Prostate gland (tissue), 2 donors: ENCODE results near the gene CNTLN.

ENCODE experiments used
- POLR2A ChIP-seq: fragments of 450-650 bp; IDR thresholded peaks from one replicate; pipeline ENCODE4 v1.6.1; 2016; ENCODE audit warnings: antibody characterized with exemption, mild to moderate bottlenecking
- TF ChIP-seq, protein P1 (sequence below), 4 experiments: fragments of 200-600 bp in 2 of 4; fragments of 450-650 bp in 2 of 4; sonication (generic) in 2 of 4; IDR thresholded peaks; 1 replicate in 3 of 4; 2 replicates in 1 of 4; pipeline ENCODE4 v1.5.1; 2016 to 2019; ENCODE audit warnings: antibody characterized with exemption in 4 of 4, mild to moderate bottlenecking in 2 of 4, moderate library complexity in 2 of 4

DNA sequence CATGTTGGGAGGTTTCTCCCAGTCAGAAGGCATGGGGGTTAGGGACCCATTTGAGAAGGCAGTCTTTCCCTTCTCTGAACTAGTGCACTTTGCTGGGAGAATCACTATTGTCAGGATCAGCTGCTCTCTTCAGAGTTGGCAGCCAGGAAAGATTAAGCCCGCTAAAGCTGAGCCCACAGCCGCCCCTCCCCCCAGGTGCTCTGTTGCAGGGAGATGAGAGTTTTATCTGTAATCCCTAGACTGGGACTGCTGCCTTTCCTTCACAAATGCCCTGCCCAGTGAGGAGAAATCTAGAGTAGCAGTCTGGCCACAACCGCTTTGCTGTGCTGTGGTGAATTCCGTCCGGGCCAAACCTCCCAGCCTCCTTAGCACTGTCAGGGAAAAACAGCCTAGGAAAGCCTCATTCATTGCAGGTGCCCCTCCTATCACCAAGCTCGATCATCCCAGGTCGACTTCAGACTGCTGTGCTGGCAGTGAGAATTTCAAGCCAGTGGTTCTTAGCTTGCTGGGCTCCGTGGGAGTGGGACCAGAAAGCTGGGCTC lies 69.8 kb downstream of the CNTLN start:
- TF ChIP-seq, protein P1, sequence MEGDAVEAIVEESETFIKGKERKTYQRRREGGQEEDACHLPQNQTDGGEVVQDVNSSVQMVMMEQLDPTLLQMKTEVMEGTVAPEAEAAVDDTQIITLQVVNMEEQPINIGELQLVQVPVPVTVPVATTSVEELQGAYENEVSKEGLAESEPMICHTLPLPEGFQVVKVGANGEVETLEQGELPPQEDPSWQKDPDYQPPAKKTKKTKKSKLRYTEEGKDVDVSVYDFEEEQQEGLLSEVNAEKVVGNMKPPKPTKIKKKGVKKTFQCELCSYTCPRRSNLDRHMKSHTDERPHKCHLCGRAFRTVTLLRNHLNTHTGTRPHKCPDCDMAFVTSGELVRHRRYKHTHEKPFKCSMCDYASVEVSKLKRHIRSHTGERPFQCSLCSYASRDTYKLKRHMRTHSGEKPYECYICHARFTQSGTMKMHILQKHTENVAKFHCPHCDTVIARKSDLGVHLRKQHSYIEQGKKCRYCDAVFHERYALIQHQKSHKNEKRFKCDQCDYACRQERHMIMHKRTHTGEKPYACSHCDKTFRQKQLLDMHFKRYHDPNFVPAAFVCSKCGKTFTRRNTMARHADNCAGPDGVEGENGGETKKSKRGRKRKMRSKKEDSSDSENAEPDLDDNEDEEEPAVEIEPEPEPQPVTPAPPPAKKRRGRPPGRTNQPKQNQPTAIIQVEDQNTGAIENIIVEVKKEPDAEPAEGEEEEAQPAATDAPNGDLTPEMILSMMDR (IDR thresholded peaks at IDR 0.05) = no peak
- TF ChIP-seq POLR2A = no peak
